ENCODE results near the gene TMEM151B. TPM values are rescaled to one million over a fixed set of nuclear protein-coding genes. Genes with fewer than 3 reads are reported as not detected.
A peak's percentile ranks its signal among the peaks of the same experiment; 100 is the strongest.

The TMEM151B gene
- total and polyA plus RNA-seq, 9 of the 15 experiments (the other 6 are each of a cell fraction or from before 2014, with no cell fraction given), result not detected

DNA sequence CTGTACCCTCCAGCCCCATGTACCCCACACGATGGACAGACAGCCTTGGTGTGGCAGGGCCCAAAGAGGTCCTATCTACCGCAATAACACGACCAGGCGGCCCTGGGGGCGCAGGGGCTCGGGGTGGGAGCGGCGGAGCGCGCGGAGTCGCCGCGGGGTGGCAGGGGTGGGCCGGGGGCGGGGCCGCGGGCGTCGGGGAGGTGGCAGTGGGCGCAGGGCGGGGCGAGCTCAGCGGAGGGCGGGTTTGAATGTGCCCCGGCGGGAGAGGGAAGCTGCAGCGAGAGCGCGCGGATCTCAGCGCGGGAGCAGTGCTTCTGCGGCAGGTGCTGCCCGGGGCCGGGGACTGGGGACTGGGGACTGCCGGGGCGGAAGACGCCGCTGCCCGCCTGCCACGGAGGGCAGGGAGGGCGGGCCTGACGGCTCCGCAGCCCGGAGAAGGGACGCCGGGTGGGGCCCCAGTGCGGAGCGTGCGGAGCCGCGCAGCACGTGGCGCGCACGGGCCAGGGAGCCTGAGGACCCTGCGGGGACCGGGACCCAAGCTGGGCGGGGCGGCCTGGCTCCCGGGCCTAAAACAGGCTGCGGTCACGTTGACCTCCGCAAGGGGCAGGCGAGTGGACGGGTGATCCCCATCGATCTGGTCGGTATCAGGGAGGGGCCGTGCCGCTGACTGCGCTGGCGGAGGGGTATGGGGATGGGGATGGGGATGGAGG lies 46.8 kb upstream of the TMEM151B start, which contains the start of gene SLC29A1 (continued):
- no peak for TF ChIP-seq PTRF (tag; IDR thresholded peaks at IDR 0.05)
- no peak for TF ChIP-seq RUNX1 (IDR thresholded peaks at IDR 0.05; ENCODE audit: low read depth)
- TF ChIP-seq ZNF79 (CRISPR knock-in tag; IDR thresholded peaks at IDR 0.05; ENCODE audit: low read depth), result no peak
- TF ChIP-seq CHCHD3 (CRISPR knock-in tag; IDR thresholded peaks at IDR 0.05), result no peak
- TF ChIP-seq, protein P1, sequence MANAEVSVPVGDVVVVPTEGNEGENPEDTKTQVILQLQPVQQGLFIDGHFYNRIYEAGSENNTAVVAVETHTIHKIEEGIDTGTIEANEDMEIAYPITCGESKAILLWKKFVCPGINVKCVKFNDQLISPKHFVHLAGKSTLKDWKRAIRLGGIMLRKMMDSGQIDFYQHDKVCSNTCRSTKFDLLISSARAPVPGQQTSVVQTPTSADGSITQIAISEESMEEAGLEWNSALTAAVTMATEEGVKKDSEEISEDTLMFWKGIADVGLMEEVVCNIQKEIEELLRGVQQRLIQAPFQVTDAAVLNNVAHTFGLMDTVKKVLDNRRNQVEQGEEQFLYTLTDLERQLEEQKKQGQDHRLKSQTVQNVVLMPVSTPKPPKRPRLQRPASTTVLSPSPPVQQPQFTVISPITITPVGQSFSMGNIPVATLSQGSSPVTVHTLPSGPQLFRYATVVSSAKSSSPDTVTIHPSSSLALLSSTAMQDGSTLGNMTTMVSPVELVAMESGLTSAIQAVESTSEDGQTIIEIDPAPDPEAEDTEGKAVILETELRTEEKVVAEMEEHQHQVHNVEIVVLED (CRISPR knock-in tag; IDR thresholded peaks at IDR 0.05), result peak; percentile 35; the same call in 1 of the 2 replicates
- no peak for TF ChIP-seq KDM4B (IDR thresholded peaks at IDR 0.05; ENCODE audit: borderline replicate concordance in 2 of 2, low read depth in 1 of 2)
- TF ChIP-seq ZNF780A (CRISPR knock-in tag; IDR thresholded peaks at IDR 0.05), result no peak
- peak; percentile 62; the same call in 1 of the 2 replicates for TF ChIP-seq EP400 (IDR thresholded peaks at IDR 0.05)
- TF ChIP-seq, protein P2, sequence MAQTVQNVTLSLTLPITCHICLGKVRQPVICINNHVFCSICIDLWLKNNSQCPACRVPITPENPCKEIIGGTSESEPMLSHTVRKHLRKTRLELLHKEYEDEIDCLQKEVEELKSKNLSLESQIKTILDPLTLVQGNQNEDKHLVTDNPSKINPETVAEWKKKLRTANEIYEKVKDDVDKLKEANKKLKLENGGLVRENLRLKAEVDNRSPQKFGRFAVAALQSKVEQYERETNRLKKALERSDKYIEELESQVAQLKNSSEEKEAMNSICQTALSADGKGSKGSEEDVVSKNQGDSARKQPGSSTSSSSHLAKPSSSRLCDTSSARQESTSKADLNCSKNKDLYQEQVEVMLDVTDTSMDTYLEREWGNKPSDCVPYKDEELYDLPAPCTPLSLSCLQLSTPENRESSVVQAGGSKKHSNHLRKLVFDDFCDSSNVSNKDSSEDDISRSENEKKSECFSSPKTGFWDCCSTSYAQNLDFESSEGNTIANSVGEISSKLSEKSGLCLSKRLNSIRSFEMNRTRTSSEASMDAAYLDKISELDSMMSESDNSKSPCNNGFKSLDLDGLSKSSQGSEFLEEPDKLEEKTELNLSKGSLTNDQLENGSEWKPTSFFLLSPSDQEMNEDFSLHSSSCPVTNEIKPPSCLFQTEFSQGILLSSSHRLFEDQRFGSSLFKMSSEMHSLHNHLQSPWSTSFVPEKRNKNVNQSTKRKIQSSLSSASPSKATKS (CRISPR knock-in tag; IDR thresholded peaks at IDR 0.05), result no peak
- TF ChIP-seq, protein P3, sequence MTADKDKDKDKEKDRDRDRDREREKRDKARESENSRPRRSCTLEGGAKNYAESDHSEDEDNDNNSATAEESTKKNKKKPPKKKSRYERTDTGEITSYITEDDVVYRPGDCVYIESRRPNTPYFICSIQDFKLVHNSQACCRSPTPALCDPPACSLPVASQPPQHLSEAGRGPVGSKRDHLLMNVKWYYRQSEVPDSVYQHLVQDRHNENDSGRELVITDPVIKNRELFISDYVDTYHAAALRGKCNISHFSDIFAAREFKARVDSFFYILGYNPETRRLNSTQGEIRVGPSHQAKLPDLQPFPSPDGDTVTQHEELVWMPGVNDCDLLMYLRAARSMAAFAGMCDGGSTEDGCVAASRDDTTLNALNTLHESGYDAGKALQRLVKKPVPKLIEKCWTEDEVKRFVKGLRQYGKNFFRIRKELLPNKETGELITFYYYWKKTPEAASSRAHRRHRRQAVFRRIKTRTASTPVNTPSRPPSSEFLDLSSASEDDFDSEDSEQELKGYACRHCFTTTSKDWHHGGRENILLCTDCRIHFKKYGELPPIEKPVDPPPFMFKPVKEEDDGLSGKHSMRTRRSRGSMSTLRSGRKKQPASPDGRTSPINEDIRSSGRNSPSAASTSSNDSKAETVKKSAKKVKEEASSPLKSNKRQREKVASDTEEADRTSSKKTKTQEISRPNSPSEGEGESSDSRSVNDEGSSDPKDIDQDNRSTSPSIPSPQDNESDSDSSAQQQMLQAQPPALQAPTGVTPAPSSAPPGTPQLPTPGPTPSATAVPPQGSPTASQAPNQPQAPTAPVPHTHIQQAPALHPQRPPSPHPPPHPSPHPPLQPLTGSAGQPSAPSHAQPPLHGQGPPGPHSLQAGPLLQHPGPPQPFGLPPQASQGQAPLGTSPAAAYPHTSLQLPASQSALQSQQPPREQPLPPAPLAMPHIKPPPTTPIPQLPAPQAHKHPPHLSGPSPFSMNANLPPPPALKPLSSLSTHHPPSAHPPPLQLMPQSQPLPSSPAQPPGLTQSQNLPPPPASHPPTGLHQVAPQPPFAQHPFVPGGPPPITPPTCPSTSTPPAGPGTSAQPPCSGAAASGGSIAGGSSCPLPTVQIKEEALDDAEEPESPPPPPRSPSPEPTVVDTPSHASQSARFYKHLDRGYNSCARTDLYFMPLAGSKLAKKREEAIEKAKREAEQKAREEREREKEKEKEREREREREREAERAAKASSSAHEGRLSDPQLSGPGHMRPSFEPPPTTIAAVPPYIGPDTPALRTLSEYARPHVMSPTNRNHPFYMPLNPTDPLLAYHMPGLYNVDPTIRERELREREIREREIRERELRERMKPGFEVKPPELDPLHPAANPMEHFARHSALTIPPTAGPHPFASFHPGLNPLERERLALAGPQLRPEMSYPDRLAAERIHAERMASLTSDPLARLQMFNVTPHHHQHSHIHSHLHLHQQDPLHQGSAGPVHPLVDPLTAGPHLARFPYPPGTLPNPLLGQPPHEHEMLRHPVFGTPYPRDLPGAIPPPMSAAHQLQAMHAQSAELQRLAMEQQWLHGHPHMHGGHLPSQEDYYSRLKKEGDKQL (CRISPR knock-in tag; IDR thresholded peaks at IDR 0.05; ENCODE audit: borderline replicate concordance), result no peak
- TF ChIP-seq, protein P4, sequence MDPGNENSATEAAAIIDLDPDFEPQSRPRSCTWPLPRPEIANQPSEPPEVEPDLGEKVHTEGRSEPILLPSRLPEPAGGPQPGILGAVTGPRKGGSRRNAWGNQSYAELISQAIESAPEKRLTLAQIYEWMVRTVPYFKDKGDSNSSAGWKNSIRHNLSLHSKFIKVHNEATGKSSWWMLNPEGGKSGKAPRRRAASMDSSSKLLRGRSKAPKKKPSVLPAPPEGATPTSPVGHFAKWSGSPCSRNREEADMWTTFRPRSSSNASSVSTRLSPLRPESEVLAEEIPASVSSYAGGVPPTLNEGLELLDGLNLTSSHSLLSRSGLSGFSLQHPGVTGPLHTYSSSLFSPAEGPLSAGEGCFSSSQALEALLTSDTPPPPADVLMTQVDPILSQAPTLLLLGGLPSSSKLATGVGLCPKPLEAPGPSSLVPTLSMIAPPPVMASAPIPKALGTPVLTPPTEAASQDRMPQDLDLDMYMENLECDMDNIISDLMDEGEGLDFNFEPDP (CRISPR knock-in tag; IDR thresholded peaks at IDR 0.05), result no peak
- TF ChIP-seq, protein P5, sequence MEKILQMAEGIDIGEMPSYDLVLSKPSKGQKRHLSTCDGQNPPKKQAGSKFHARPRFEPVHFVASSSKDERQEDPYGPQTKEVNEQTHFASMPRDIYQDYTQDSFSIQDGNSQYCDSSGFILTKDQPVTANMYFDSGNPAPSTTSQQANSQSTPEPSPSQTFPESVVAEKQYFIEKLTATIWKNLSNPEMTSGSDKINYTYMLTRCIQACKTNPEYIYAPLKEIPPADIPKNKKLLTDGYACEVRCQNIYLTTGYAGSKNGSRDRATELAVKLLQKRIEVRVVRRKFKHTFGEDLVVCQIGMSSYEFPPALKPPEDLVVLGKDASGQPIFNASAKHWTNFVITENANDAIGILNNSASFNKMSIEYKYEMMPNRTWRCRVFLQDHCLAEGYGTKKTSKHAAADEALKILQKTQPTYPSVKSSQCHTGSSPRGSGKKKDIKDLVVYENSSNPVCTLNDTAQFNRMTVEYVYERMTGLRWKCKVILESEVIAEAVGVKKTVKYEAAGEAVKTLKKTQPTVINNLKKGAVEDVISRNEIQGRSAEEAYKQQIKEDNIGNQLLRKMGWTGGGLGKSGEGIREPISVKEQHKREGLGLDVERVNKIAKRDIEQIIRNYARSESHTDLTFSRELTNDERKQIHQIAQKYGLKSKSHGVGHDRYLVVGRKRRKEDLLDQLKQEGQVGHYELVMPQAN (IDR thresholded peaks at IDR 0.05; ENCODE audit: borderline replicate concordance), result no peak
- no peak for TF ChIP-seq HOXB6 (CRISPR knock-in tag; IDR thresholded peaks at IDR 0.05; ENCODE audit: borderline replicate concordance)
- 0 out of 2 replicates have a peak, but pooled peaks have one; percentile 60 for TF ChIP-seq ZNF431 (CRISPR knock-in tag; IDR thresholded peaks at IDR 0.05)

All from K562 (cell line).